ENCODE data around the gene ADGRB2.

Gene ADGRB2

DNA sequence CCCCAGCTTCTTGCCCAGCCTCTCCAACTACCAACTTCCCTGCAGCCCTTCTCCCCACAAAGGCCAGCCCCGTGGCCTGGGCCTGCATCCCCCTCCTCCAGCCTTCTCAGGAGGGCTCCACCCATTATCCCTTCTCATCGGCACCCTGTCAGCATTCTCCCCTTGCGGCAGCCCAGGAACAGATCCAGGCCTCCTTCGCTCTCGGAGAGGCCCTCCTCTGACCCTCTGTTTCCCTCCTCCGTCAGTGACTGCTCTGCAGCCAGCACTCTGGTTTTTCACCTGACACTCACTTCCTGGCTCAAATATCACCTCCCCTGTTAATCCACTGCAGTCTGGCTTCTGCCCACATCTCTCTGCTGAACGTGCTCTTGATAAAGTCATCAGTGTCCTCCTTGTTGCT, 17.5 kb downstream of the ADGRB2 start:
- Histone ChIP-seq H3K9me3 (ENCODE audit: insufficient read depth, low read depth, low read length) (no peaks in the 10 kb centered on the region), H3K27me3 (ENCODE audit: insufficient read depth, low read length, poor library complexity, severe bottlenecking) (no peaks in the 10 kb centered on the region), H3K9me2 (replicated peaks; ENCODE audit: low read depth, low read length) (no peaks in the 10 kb centered on the region), H2AFZ (ENCODE audit: low read length) (no peak overlapping the region), H3K9ac (ENCODE audit: low read depth, low read length, poor library complexity, severe bottlenecking) (no peak overlapping the region), H4K20me1 (ENCODE audit: insufficient read depth, low read length, poor library complexity, severe bottlenecking) (no peaks in the 10 kb centered on the region), H3K79me2 (ENCODE audit: insufficient read depth, low read length) (no peaks in the 10 kb centered on the region), H3K4me3 (ENCODE audit: low read length, poor library complexity, severe bottlenecking) (no peak overlapping the region), H3K4me2 (ENCODE audit: low read depth, low read length, poor library complexity, severe bottlenecking) (no peak overlapping the region), H3K4me1 (ENCODE audit: insufficient read depth, low read length, poor library complexity, severe bottlenecking) (peaks cover 15% of the 10 kb centered on the region), H3K36me3 (ENCODE audit: insufficient read depth, low read length) (no peaks in the 10 kb centered on the region), H3F3A (ENCODE audit: low read depth) (no peaks in the 10 kb centered on the region)
- no peak for TF ChIP-seq EZH2phosphoT487 (IDR thresholded peaks at IDR 0.05; ENCODE audit: borderline replicate concordance)
- no peak for TF ChIP-seq CTCF (conservative IDR thresholded peaks at IDR 0.05; ENCODE audit: low read length)

DNA sequence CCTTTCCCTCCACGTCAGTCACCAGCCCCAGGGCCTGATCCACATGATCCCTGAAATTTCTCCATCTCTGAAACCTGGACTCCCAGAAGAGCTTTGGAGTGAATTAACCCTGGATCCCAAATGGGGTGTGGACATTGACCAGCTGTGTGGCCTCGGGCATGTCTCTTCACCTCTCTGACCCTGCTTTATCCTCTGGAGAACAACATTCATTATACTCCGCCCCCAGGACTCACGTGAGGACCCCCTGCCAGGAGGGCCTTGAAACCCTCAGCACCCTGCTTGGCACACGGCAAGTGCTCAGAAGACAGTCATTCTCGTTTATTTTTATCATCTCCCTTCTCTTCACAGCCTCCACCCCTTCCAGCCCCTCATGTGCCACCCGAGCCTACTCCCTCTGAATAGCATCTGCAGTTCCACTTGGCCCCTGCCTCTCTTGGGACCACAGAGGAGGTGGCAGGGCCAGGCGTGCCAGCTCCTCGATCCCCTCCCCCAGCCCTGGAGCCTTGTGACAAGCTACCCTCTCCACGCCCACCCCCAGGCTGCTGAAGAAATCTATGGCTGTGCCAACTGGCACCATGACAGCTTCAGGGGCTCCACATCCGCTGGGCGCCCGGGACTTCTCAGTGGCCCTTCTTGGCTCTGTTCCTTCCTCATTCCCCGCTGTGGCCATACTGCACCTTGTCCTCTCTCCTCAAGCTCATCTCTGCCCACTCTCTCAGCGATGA, 18.0 kb downstream of the ADGRB2 start:
- no peaks in the 10 kb centered on the region for H3K9me3 ChIP-seq (ENCODE audit: insufficient read depth, low read depth, low read length)
- H3K4me1 ChIP-seq (ENCODE audit: insufficient read depth, low read length, poor library complexity, severe bottlenecking) = peaks cover 10% of the 10 kb centered on the region
- no peaks in the 10 kb centered on the region for H3F3A ChIP-seq (ENCODE audit: low read depth)
- H3K79me2 ChIP-seq (ENCODE audit: insufficient read depth, low read length) = no peaks in the 10 kb centered on the region
- no peaks in the 10 kb centered on the region for H3K27me3 ChIP-seq (ENCODE audit: insufficient read depth, low read length, poor library complexity, severe bottlenecking)
- no peaks in the 10 kb centered on the region for H3K36me3 ChIP-seq (ENCODE audit: insufficient read depth, low read length)
- H3K4me2 ChIP-seq (ENCODE audit: low read depth, low read length, poor library complexity, severe bottlenecking) = no peak overlapping the region
- H4K20me1 ChIP-seq (ENCODE audit: insufficient read depth, low read length, poor library complexity, severe bottlenecking) = no peaks in the 10 kb centered on the region
- H3K9me2 ChIP-seq (replicated peaks; ENCODE audit: low read depth, low read length) = no peaks in the 10 kb centered on the region
- H2AFZ ChIP-seq (ENCODE audit: low read length) = no peak overlapping the region
- no peak overlapping the region for H3K4me3 ChIP-seq (ENCODE audit: low read length, poor library complexity, severe bottlenecking)
- no peak overlapping the region for H3K9ac ChIP-seq (ENCODE audit: low read depth, low read length, poor library complexity, severe bottlenecking)
- TF ChIP-seq CTCF (conservative IDR thresholded peaks at IDR 0.05; ENCODE audit: low read length) (no peak; the same call in 1 of the 2 replicates), EZH2phosphoT487 (IDR thresholded peaks at IDR 0.05; ENCODE audit: borderline replicate concordance) (no peak)

DNA sequence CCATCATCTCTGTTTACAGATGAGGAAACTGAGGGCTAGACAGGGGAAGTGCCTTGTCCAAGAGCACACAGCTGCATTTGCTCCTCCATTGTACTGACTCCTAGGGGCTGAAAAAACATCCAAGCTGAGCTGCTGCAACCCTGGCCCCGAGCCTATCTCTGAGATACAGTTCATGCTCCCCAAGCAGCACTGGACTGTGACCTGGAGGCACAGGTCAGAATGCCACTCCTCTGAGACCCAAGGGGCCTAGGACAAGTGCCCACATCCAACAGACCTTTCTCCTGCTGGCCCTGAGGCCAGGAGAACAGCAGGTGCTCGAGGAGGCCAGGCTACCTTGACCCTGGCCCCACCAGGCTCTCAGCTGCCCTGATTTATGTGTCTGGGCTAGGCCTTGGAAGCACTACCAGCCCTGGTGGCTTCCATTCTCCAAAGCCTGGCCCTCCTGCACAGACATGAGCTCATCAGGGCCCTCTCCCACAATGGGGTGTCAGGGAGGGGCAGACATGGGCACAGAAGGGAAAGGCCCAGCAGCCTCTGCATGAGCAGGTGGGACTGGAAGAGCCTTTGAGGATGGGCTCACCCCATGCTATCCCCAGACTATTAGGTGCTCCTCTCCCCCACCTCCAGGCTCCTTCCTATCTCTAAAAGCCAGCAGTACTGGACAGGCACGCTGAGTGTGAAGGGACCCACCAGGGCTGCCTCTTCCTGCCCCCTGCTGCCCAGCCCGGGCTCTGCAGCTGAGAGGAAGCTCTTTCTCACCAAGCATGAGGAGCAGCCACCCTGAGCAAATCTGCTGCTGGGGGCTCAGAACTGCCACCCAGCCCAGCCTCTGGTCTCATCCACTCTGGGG, 18.8 kb downstream of the ADGRB2 start:
- no peak overlapping the region for H3K4me2 ChIP-seq (ENCODE audit: low read depth, low read length, poor library complexity, severe bottlenecking)
- H3K4me1 ChIP-seq (ENCODE audit: insufficient read depth, low read length, poor library complexity, severe bottlenecking) = peaks cover 3% of the 10 kb centered on the region
- no peaks in the 10 kb centered on the region for H4K20me1 ChIP-seq (ENCODE audit: insufficient read depth, low read length, poor library complexity, severe bottlenecking)
- H3K9ac ChIP-seq (ENCODE audit: low read depth, low read length, poor library complexity, severe bottlenecking) = no peak overlapping the region
- no peak overlapping the region for H2AFZ ChIP-seq (ENCODE audit: low read length)
- no peaks in the 10 kb centered on the region for H3K9me2 ChIP-seq (replicated peaks; ENCODE audit: low read depth, low read length)
- no peaks in the 10 kb centered on the region for H3K36me3 ChIP-seq (ENCODE audit: insufficient read depth, low read length)
- H3K4me3 ChIP-seq (ENCODE audit: low read length, poor library complexity, severe bottlenecking) = no peak overlapping the region
- no peaks in the 10 kb centered on the region for H3K9me3 ChIP-seq (ENCODE audit: insufficient read depth, low read depth, low read length)
- no peaks in the 10 kb centered on the region for H3K27me3 ChIP-seq (ENCODE audit: insufficient read depth, low read length, poor library complexity, severe bottlenecking)
- no peaks in the 10 kb centered on the region for H3K79me2 ChIP-seq (ENCODE audit: insufficient read depth, low read length)
- TF ChIP-seq CTCF (conservative IDR thresholded peaks at IDR 0.05; ENCODE audit: low read length) (peak; percentile 83), EZH2phosphoT487 (IDR thresholded peaks at IDR 0.05; ENCODE audit: borderline replicate concordance) (no peak)
- H3F3A ChIP-seq (ENCODE audit: low read depth) = no peaks in the 10 kb centered on the region

Data from Loucy (cell line).